Measurements from ENCODE around the gene SEC14L6.
"Not testable (repeated sequence)": the region's sequence is repeated elsewhere in the genome, so short reads cannot be mapped to it uniquely, and the experiment has no call there.

DNA sequence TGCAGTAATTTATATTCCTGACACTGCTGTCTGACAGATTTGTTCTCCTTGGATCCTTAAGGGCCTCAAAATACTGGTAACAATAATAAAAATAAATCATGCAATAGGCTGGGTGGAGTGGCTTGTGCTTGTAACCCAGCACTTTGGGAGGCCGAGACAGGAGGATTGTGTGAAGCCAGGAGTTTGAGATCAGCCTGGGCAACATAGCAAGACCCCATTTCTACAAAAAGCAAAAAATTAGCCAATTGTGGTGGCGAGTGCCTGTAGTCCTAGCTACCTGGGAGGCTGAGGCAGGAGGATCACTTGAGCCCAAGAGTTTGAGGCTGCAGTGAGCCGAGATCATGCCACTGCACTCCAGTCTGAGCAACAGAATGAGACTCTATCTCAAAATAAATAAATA, 5.3 kb upstream of the SEC14L6 start:
- not testable (repeated sequence) for TF ChIP-seq EZH2 (IDR thresholded peaks at IDR 0.05; ENCODE audit: borderline replicate concordance, low read length)
- TF ChIP-seq, protein P1, sequence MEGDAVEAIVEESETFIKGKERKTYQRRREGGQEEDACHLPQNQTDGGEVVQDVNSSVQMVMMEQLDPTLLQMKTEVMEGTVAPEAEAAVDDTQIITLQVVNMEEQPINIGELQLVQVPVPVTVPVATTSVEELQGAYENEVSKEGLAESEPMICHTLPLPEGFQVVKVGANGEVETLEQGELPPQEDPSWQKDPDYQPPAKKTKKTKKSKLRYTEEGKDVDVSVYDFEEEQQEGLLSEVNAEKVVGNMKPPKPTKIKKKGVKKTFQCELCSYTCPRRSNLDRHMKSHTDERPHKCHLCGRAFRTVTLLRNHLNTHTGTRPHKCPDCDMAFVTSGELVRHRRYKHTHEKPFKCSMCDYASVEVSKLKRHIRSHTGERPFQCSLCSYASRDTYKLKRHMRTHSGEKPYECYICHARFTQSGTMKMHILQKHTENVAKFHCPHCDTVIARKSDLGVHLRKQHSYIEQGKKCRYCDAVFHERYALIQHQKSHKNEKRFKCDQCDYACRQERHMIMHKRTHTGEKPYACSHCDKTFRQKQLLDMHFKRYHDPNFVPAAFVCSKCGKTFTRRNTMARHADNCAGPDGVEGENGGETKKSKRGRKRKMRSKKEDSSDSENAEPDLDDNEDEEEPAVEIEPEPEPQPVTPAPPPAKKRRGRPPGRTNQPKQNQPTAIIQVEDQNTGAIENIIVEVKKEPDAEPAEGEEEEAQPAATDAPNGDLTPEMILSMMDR (IDR thresholded peaks at IDR 0.05; ENCODE audit: low read length), result not testable (repeated sequence)
